Cardiac fibroblast (primary cell): ENCODE measurements around the gene PDE11A.

Experiments used
- DNase-seq, 2 donors: peaks; one replicate each; pipeline versions ENCODE4 v3.0.0 to v3.0.0-alpha.2; 2010; ENCODE audit warnings: low read depth in 2 of 2
- H3K4me3 ChIP-seq, 2 donors: replicated peaks in 1 of 2; 1 replicate in 1 of 2; 2 replicates in 1 of 2; pipeline ENCODE4 v1.5.1; 2011; ENCODE audit warnings: low read depth in 2 of 2, low read length in 2 of 2, mild to moderate bottlenecking in 2 of 2, moderate library complexity in 1 of 2
- CTCF ChIP-seq: IDR thresholded peaks from one replicate; pipeline ENCODE4 v1.5.1; 2011; ENCODE audit warnings: low read depth, mild to moderate bottlenecking, low read length, inconsistent platforms

Gene PDE11A

GRCh38 chr2:178111743-178112142 lies 39.2 kb upstream of the PDE11A start:
- DNase-seq: no peak
- TF ChIP-seq CTCF: no peak
- H3K4me3 ChIP-seq: no peak overlapping the region

- no peak for DNase-seq
- H3K4me3 ChIP-seq: no peak overlapping the region
- no peak for TF ChIP-seq CTCF
Measured at GRCh38 chr2:178110681-178111080, 38.1 kb upstream of the PDE11A start.

- peak; percentile 44 for TF ChIP-seq CTCF
- H3K4me3 ChIP-seq: no peak overlapping the region
- DNase-seq: peak; percentile 65 to 68
Measured at GRCh38 chr2:178109813-178110212, 37.2 kb upstream of the PDE11A start.

GRCh38 chr2:178108176-178108575 lies 35.6 kb upstream of the PDE11A start:
- TF ChIP-seq CTCF: no peak
- no peak overlapping the region for H3K4me3 ChIP-seq

GRCh38 chr2:178106053-178106452 lies 33.5 kb upstream of the PDE11A start:
- DNase-seq: no peak
- H3K4me3 ChIP-seq: no peak overlapping the region
- TF ChIP-seq CTCF: no peak

More at GRCh38 chr2:178108176-178108575, 35.6 kb upstream of the PDE11A start:
- no peak for DNase-seq

GRCh38 chr2:178105566-178105965 lies 33.0 kb upstream of the PDE11A start:
- TF ChIP-seq CTCF: no peak
- DNase-seq: no peak
- no peak overlapping the region for H3K4me3 ChIP-seq
